Stomach smooth muscle (tissue), 2 donors: ENCODE measurements around the gene UBASH3A.

Source experiments
- H3K27ac ChIP-seq: one replicate; pipeline ENCODE4 v1.7.0; 2013; ENCODE audit warnings: mild to moderate bottlenecking, low read length, inconsistent platforms
- H3K27me3 ChIP-seq, 2 donors: one replicate each; pipeline ENCODE4 v1.7.0; 2013; ENCODE audit warnings: low read length in 2 of 2; ENCODE audit not compliant: insufficient read depth in 2 of 2, control insufficient read depth in 1 of 2
- H3K36me3 ChIP-seq, 2 donors: one replicate each; pipeline ENCODE4 v1.7.0; 2013; ENCODE audit warnings: low read length in 2 of 2; ENCODE audit not compliant: control insufficient read depth in 2 of 2, insufficient read depth in 2 of 2
- H3K4me1 ChIP-seq: one replicate; pipeline ENCODE4 v1.7.0; 2013; ENCODE audit warnings: low read length; ENCODE audit not compliant: control insufficient read depth, insufficient read depth
- H3K4me3 ChIP-seq, 2 donors: one replicate each; pipeline ENCODE4 v1.7.0; 2013; ENCODE audit warnings: low read length in 2 of 2
- H3K9ac ChIP-seq, 2 donors: one replicate each; pipeline ENCODE4 v1.7.0; 2013; ENCODE audit warnings: low read length in 2 of 2, mild to moderate bottlenecking in 1 of 2
- H3K9me3 ChIP-seq, 2 donors: one replicate each; pipeline ENCODE4 v1.7.0; 2013; ENCODE audit warnings: low read length in 2 of 2; ENCODE audit not compliant: control insufficient read depth in 2 of 2
- donor health status: healthy.
- donor health status: Pancreatic carcinoma.

UBASH3A gene, protein sequence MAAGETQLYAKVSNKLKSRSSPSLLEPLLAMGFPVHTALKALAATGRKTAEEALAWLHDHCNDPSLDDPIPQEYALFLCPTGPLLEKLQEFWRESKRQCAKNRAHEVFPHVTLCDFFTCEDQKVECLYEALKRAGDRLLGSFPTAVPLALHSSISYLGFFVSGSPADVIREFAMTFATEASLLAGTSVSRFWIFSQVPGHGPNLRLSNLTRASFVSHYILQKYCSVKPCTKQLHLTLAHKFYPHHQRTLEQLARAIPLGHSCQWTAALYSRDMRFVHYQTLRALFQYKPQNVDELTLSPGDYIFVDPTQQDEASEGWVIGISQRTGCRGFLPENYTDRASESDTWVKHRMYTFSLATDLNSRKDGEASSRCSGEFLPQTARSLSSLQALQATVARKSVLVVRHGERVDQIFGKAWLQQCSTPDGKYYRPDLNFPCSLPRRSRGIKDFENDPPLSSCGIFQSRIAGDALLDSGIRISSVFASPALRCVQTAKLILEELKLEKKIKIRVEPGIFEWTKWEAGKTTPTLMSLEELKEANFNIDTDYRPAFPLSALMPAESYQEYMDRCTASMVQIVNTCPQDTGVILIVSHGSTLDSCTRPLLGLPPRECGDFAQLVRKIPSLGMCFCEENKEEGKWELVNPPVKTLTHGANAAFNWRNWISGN

DNA sequence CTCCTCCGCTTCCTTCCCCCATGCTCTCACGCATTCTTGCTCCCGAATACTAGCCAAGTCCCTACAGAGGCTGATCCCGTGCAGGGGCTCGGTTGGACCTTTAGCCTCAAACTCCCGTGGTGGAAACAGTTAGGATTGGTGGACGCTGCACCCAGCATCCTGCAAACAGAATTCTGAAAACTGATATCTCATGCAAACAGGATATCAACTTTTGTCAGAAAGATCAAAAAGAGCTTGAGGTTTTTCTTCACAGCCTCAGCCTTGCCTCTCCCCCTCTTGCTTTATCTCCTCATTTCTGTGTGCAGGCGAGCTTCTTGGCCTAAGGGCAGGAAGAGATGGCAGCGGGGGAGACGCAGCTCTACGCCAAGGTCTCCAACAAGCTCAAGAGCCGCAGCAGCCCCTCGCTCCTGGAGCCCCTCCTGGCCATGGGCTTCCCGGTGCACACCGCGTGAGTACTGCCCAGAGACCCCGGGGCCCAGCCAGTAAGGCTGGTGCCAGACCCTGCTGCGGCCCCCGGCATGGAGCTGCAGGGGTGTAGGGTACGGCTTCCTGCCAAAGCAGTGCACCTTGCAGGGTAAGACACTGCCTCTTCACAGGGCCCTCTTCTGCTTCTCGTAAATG, at the start of gene UBASH3A:
UBASH3A (plus strand) TSS at position 292 of the 621 bp plus-strand sequence; CDS start at position 336, 44 bp downstream.
- H3K4me3 ChIP-seq: no peak within 1 kb of the TSS
- peaks cover 0 to 2% of the 10 kb centered on the region in 2 donors for H3K27me3 ChIP-seq
- no peak within 1 kb of the TSS for H3K27ac ChIP-seq
- H3K9me3 ChIP-seq: peaks cover 4% of the 10 kb centered on the region in 2 donors
- H3K9ac ChIP-seq: no peak within 1 kb of the TSS
- no peaks in the 10 kb centered on the region for H3K4me1 ChIP-seq
- no peaks in the 10 kb centered on the region for H3K36me3 ChIP-seq

DNA sequence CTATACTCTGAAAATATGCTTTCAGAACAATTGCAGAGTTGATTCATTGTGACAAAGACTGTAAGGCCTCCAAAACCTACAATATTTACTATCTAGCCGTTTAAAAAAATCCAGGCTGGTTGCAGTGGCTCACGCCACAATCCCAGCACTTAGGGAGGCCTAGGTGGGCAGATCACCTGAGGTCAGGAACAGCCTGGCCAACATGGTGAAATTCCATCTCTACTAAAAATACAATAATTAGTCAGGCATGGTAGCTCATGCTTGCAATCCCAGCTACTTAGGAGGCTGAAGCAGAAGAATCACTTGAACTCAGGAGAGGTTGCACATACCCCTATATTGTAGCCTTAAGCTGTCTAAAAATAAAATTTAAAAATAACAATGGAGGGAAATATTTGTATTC, 47.7 kb upstream of the UBASH3A start:
- Histone ChIP-seq H3K9me3 (peaks cover 12 to 30% of the 10 kb centered on the region in 2 donors), H3K27me3 (peaks cover 0 to 16% of the 10 kb centered on the region in 2 donors), H3K4me1 (no peaks in the 10 kb centered on the region), H3K9ac (no peak overlapping the region), H3K36me3 (no peaks in the 10 kb centered on the region), H3K4me3 (no peak overlapping the region), H3K27ac (no peak overlapping the region)

DNA sequence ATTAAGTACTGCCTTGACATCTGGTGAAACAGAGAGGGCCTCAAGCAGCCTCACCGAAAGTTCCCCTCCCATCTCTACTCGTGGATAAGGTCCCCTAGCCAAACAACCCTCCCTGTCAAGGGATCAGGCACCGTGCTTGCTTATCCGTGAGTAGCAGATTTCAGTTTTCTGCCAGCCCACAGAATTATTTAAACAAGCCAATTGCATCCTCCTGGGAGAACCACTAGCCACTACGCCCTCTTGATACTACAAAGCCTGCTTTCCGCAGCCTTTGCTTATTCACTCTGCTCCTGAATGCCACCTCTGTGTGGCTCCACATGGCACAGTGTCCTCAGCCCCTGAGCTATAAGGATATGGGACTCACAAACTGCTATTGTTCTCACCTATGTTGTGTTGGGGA, 47.1 kb upstream of the UBASH3A start:
- peaks cover 12 to 30% of the 10 kb centered on the region in 2 donors for H3K9me3 ChIP-seq

DNA sequence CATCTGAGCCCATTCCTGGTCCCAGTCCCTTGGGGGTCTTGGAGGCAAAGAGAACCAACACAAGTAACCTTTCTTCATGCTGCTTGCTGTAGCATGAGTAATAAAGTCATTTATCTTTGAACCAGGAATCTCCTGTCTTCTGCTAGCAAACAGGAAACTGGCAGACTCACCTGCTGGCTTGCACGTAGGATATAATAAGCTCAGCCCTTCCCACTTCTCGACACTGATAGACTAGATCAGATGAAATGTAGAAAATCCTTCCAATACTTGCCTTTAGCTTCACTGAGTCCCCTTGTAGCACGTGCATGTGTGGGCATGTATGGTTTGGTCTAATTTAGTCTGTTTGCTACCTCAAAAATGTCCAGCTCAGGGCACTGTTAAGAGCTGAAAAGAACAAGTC, 46.4 kb upstream of the UBASH3A start:
- Histone ChIP-seq H3K9me3 (peaks cover 12 to 30% of the 10 kb centered on the region in 2 donors), H3K36me3 (no peaks in the 10 kb centered on the region), H3K27me3 (peaks cover 3 to 23% of the 10 kb centered on the region in 2 donors), H3K4me3 (no peak overlapping the region), H3K4me1 (no peaks in the 10 kb centered on the region), H3K27ac (no peak overlapping the region), H3K9ac (no peak overlapping the region)

More for the DNA sequence above, 47.1 kb upstream of the UBASH3A start:
- Histone ChIP-seq H3K4me1 (no peaks in the 10 kb centered on the region), H3K9ac (no peak overlapping the region), H3K36me3 (no peaks in the 10 kb centered on the region), H3K4me3 (no peak overlapping the region), H3K27me3 (peaks cover 0 to 20% of the 10 kb centered on the region in 2 donors), H3K27ac (no peak overlapping the region)

DNA sequence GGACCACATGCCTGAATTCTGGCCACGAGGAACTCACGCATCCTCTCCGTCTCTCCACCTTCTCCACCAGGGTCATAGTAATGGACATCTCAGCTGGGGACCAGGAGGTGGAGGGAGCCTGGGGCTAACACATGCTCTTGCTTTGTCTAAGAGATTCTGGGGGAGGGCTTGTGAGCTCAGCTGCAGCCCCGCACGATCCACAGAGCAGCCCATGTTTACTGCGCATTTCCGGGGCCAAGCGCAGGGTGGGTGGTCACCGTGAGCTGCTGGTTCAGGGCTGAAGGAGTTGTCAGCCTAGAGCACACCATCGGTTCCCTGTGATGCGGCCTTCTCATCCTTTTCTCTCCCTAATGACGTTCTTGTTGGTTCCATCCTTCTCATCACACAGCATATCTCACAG, 45.4 kb upstream of the UBASH3A start:
- no peaks in the 10 kb centered on the region for H3K36me3 ChIP-seq
- no peaks in the 10 kb centered on the region for H3K4me1 ChIP-seq
- H3K27ac ChIP-seq: no peak overlapping the region
- no peak overlapping the region for H3K4me3 ChIP-seq
- peaks cover 12 to 30% of the 10 kb centered on the region in 2 donors for H3K9me3 ChIP-seq
- H3K27me3 ChIP-seq: peaks cover 8 to 25% of the 10 kb centered on the region in 2 donors
- no peak overlapping the region for H3K9ac ChIP-seq

DNA sequence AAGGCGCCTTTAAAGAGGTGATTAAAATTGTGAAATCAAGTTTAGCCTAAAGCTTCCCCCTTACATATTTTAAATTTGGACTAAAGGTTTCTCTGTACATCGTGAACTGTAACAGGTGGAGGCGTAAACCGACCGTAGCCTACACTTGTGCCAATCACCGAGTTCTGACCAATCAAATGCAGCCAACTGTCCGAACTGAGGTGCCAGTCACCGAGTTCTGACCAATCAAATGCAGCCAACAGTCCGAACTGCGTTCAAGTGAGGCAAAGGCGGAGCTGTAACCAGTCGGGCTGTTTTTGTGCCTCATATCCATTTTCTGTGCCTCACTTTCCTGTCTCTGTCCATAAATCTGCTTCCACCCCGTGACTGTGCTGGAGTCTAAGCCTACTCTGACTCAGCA, 44.8 kb upstream of the UBASH3A start:
- no peak overlapping the region for H3K9ac ChIP-seq
- H3K27me3 ChIP-seq: peaks cover 8 to 25% of the 10 kb centered on the region in 2 donors
- no peaks in the 10 kb centered on the region for H3K4me1 ChIP-seq
- no peak overlapping the region for H3K27ac ChIP-seq
- no peaks in the 10 kb centered on the region for H3K36me3 ChIP-seq
- no peak overlapping the region for H3K4me3 ChIP-seq
- H3K9me3 ChIP-seq: peaks cover 12 to 28% of the 10 kb centered on the region in 2 donors

DNA sequence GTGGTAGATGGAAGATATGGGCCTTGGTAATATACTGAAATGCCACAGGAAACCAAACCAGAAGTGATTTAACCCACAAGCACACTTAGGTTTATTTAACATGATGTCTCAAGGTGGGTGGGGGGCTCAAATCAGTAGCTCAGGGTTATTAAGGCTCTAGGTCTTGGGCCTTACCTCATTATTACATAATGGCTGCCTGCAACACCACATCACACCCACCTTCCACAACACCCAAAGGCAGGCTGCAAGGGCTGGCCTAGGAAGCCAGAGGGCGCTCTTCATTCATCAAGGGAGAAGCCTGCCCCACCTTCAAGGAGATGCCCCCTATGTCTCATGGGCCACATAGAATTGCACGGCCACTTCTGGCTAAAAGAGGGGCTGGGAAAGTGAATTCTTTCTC, 43.4 kb upstream of the UBASH3A start:
- Histone ChIP-seq H3K4me1 (no peaks in the 10 kb centered on the region), H3K27ac (no peak overlapping the region), H3K27me3 (peaks cover 12 to 30% of the 10 kb centered on the region in 2 donors), H3K9ac (no peak overlapping the region), H3K4me3 (no peak overlapping the region), H3K9me3 (peaks cover 8 to 23% of the 10 kb centered on the region in 2 donors), H3K36me3 (no peaks in the 10 kb centered on the region)

DNA sequence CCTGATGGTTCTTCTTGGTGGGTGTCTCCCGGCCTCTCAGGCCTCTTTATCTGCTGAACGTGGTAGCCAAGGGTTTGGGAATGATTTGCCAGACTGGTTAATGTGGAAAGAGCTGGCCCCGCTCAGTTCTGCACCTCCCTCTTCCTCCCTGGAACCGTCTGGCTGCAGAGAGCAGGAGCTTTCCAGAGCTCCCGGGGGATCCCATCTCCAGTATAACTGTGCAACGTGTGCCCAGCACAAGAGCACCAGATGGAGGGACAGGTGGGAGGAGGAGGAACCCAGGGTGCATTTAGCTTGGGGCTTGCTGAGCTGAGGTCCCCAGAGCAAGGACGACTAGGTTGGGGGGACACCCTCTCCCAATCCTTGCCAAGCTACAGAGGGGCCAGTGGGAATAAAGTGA, 42.4 kb upstream of the UBASH3A start:
- Histone ChIP-seq H3K4me3 (no peak overlapping the region), H3K36me3 (no peaks in the 10 kb centered on the region), H3K4me1 (no peaks in the 10 kb centered on the region), H3K27ac (no peak overlapping the region), H3K27me3 (peaks cover 12 to 32% of the 10 kb centered on the region in 2 donors), H3K9ac (no peak overlapping the region), H3K9me3 (peaks cover 8 to 16% of the 10 kb centered on the region in 2 donors)

DNA sequence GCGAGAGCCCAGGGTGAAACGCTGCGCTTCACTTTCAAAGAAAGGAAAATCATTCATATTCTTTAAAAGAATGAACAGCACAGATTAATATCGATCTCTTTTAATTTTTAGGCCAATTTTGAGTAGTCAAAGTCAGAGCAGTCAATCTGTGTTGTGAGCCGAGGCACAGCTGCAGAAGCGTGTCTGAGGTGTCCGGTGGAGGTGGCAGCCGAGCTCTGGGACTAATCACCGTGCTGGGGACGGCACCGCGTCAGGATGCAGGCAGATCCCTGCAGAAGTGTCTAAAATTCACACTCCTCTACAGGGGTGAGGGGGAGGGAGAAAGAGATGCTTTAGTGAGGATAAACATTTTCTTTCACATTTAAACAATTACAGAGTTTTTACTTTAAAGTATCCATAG, 41.5 kb upstream of the UBASH3A start:
- Histone ChIP-seq H3K4me3 (no peak overlapping the region), H3K27me3 (peaks cover 12 to 30% of the 10 kb centered on the region in 2 donors), H3K4me1 (no peaks in the 10 kb centered on the region), H3K36me3 (no peaks in the 10 kb centered on the region), H3K9me3 (peaks cover under 1 to 9% of the 10 kb centered on the region in 2 donors), H3K9ac (no peak overlapping the region), H3K27ac (no peak overlapping the region)

DNA sequence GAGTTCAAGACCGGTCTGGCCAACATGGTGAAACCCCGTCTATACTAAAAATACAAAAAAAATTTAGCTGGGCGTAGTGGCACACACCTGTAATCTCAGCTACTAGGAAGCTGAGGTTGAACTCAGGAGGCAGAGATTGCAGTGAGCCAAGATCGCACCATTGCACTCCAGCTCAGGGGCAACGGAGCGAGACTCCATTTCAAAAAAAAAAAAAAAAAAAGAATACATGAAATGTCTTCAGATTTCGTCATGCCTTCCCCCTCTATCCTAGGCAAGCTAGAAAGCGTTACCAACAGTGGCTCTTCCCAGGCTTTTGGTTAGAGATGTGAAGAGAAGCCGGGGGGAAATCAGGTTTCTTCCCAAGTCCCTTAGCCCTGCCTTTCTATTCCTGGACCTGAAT, 41.0 kb upstream of the UBASH3A start:
- Histone ChIP-seq H3K9ac (no peak overlapping the region), H3K27ac (no peak overlapping the region), H3K4me3 (no peak overlapping the region), H3K36me3 (no peaks in the 10 kb centered on the region), H3K27me3 (peaks cover 12 to 30% of the 10 kb centered on the region in 2 donors), H3K9me3 (peaks cover 0 to 7% of the 10 kb centered on the region in 2 donors), H3K4me1 (no peaks in the 10 kb centered on the region)
